Measurements from ENCODE around the gene ZNF74. TPM values are rescaled to one million over a fixed set of nuclear protein-coding genes. Genes with fewer than 3 reads are reported as not detected.
A peak's percentile ranks its signal among the peaks of the same experiment; 100 is the strongest.
"Not testable (repeated sequence)": the region's sequence is repeated elsewhere in the genome, so short reads cannot be mapped to it uniquely, and the experiment has no call there.

ZNF74 gene
- total RNA-seq = 10 to 100 TPM; 11.5 to 12.2 TPM

DNA sequence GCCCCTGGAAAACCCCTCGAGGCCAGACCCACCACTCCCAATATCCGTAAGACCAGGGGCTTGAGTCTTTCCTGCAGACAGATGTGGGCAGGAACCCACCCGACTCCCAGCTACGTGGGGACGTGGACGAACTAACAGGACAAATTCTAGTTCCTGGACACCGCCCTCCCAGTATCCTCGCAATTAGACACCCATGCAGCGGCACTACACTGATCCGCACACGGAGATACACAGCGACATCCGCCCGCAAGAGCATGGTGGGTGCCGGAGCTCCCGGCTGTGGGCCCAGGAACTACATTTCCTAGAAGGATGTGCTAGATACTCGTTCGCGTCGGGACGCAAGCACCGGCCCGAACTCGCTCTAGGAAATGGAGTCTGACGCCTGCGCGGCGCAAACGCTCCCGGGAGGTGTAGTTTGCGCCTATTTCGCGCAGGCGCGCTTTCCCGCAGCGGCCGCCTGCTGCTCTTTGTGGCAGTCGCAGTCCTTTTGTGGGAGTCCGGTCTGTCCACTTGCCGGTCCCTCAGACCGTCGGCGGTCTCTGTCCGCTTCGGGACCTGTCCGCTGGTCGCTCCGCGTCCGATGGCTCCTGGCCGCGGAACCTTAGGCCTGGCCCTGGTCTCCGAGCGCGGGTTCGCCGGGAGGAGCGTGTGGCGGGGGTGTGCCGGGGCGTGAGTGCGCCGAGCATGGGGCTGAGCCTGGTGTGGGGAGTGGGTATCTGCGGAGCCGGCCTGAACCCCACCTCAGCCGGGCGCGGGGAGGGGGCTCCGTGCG, at the start of gene ZNF74:
TSS of gene ZNF74 (plus strand) at position 447 of the 772 bp plus-strand sequence. CDS start 478 bp downstream, outside the sequence.
- peaks cover 2% of the 10 kb centered on the region for H3K9me3 Mint-ChIP-seq
- H3K27ac Mint-ChIP-seq = peak within 1 kb of the TSS; percentile 91
- peak; percentile 83 for DNase-seq
- peaks cover 2% of the 10 kb centered on the region for H3K36me3 Mint-ChIP-seq
- no peaks in the 10 kb centered on the region for H3K27me3 Mint-ChIP-seq
- H3K4me3 Mint-ChIP-seq = peak within 1 kb of the TSS; percentile 87
- peaks cover 23% of the 10 kb centered on the region for H3K4me1 Mint-ChIP-seq

DNA sequence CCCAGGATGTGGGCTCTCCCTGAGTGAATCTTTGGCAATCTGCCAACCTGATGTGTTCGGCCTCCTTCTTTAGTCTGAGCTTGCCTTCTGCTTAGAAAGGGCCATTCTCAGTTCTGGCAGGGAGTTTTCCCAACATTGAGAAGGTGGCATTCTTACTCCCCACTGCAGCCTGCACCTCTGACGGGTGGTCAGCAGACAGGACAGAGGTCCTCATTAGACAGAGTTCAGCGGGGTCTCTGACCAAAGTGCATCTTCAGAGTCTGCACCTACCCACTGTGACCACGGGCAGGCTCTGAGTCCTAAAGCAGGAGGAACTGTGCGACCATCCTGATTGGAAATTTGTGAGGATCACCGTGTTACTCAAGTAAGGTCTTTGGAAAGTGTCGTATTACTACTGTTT, 47.4 kb upstream of the ZNF74 start:
- H3K27me3 Mint-ChIP-seq, H3K4me1 Mint-ChIP-seq: not testable (repeated sequence)

DNA sequence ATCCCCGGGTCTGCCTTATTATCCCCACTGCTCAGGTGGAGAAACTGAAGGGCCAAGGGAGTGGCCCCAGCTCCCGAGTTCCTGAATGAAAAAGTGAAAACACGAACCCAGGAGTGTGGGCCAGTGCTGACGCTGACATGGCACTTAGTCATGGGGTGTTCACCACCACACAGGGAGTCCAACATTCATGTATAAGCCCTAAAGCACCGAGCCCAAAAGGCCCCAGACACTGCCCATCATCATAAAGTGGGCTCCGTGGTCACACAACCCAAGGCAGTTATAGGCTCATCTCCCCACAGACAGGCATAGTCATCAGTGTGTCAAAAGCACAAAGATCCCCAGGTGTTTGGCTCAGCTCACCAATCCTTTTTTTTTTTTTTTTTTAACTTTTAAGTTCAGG, 41.4 kb upstream of the ZNF74 start:
- not testable (repeated sequence) for H3K9me3 Mint-ChIP-seq, H3K4me3 Mint-ChIP-seq, H3K27ac Mint-ChIP-seq, H3K36me3 Mint-ChIP-seq, H3K27me3 Mint-ChIP-seq, DNase-seq, H3K4me1 Mint-ChIP-seq

More for the DNA sequence above, 47.4 kb upstream of the ZNF74 start:
- DNase-seq, H3K27ac Mint-ChIP-seq, H3K9me3 Mint-ChIP-seq, H3K4me3 Mint-ChIP-seq, H3K36me3 Mint-ChIP-seq: not testable (repeated sequence)

DNA sequence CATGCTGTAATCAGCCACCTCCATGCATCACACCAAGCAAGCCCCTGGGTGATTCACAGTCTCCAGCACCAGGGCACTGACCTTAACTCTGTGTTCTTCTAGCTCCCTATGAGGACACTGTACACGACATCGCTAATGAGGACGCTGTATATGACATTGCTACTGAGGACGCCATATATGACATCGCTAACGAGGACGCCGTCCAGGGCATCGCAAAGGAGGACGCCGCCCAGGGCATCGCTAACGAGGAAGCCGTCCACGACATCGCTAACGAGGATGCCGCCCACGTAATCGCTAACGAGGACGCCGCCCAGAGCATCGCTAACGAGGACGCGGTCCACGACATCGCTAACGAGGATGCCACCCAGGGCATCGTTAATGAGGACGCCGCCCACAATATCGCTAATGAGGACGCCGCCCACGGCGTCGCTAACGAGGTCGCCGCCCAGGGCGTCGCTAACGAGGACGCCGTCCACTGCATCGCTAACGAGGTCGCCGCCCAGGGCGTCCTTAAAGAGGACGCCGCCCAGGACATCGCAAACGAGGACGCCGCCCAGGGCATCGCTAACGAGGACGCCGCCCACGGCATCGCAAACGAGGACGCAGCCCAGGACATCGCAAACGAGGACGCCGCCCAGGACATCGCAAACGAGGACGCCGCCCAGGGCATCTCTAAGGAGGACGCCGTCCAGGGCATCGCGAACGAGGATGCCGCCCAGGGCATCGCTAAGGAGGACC, 39.5 kb upstream of the ZNF74 start:
- H3K9me3 Mint-ChIP-seq = no peaks in the 10 kb centered on the region
- H3K27me3 Mint-ChIP-seq = no peaks in the 10 kb centered on the region
- H3K4me1 Mint-ChIP-seq = no peaks in the 10 kb centered on the region
- no peaks in the 10 kb centered on the region for H3K36me3 Mint-ChIP-seq
- H3K4me3 Mint-ChIP-seq = no peak overlapping the region
- no peak overlapping the region for H3K27ac Mint-ChIP-seq
- no peak for DNase-seq

- H3K4me3 Mint-ChIP-seq = not testable (repeated sequence)
Observed at GRCh38 chr22:20355939-20356636, 37.9 kb upstream of the ZNF74 start.

GRCh38 chr22:20356906-20357305, 37.0 kb upstream of the ZNF74 start:
- not testable (repeated sequence) for H3K27ac Mint-ChIP-seq, DNase-seq, H3K36me3 Mint-ChIP-seq, H3K27me3 Mint-ChIP-seq, H3K4me3 Mint-ChIP-seq, H3K9me3 Mint-ChIP-seq, H3K4me1 Mint-ChIP-seq

More at GRCh38 chr22:20355939-20356636, 37.9 kb upstream of the ZNF74 start:
- not testable (repeated sequence) for H3K27ac Mint-ChIP-seq, H3K9me3 Mint-ChIP-seq, H3K27me3 Mint-ChIP-seq, DNase-seq, H3K36me3 Mint-ChIP-seq, H3K4me1 Mint-ChIP-seq

- not testable (repeated sequence) for H3K9me3 Mint-ChIP-seq, H3K27me3 Mint-ChIP-seq, H3K4me3 Mint-ChIP-seq, DNase-seq, H3K27ac Mint-ChIP-seq, H3K4me1 Mint-ChIP-seq, H3K36me3 Mint-ChIP-seq
Observed at GRCh38 chr22:20357967-20358366, 36.0 kb upstream of the ZNF74 start.

DNA sequence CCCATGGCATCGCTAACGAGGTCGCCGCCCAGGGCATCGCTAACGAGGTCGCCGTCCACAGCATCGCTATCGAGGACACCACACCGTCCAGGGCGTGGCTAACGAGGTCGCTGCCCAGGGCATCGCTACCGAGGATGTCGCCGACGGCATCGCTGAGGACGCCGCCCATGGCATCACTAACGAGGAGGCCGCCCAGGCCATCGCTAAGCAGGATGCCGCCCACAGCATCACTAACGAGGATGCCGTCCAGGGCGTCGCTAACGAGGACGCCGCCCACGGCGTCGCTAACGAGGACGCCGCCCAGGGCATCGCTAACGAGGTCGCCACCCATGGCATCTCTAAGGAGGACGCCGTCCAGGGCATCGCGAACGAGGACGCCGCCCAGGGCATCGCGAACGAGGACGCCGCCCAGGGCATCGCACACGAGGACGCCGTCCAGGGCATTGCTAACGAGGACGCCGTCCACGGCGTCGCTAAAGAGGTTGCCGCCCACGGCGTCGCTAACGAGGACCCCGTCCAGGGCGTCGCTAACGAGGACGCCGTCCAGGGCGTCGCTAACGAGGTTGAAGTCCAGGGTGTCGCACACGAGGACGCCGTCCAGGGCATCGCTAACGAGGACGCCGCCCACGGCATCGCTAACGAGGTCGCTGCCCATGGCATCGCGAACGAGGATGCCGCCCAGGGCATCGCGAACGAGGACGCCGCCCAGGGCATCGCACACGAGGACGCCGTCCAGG, 35.3 kb upstream of the ZNF74 start:
- H3K27ac Mint-ChIP-seq, H3K9me3 Mint-ChIP-seq, H3K4me3 Mint-ChIP-seq, H3K4me1 Mint-ChIP-seq, DNase-seq, H3K27me3 Mint-ChIP-seq, H3K36me3 Mint-ChIP-seq: not testable (repeated sequence)

DNA sequence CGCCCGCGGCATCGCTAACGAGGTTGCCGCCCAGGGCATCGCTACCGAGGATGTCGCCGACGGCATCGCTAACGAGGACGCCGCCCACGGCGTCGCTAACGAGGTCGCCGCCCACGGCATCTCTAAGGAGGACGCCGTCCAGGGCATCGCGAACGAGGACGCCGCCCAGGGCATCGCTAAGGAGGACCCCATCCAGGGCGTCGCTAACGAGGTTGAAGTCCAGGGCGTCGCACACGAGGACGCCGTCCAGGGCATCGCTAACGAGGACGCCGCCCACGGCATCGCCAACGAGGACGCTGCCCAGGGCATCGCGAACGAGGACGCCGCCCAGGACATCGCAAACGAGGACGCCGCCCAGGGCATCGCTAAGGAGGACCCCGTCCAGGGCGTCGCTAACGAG, 33.7 kb upstream of the ZNF74 start:
- not testable (repeated sequence) for H3K4me3 Mint-ChIP-seq, H3K9me3 Mint-ChIP-seq, H3K4me1 Mint-ChIP-seq, H3K27me3 Mint-ChIP-seq, DNase-seq, H3K27ac Mint-ChIP-seq, H3K36me3 Mint-ChIP-seq

GRCh38 chr22:20360866-20361751, 32.8 kb upstream of the ZNF74 start:
- H3K9me3 Mint-ChIP-seq, DNase-seq, H3K4me1 Mint-ChIP-seq, H3K4me3 Mint-ChIP-seq, H3K27ac Mint-ChIP-seq, H3K36me3 Mint-ChIP-seq, H3K27me3 Mint-ChIP-seq: not testable (repeated sequence)

DNA sequence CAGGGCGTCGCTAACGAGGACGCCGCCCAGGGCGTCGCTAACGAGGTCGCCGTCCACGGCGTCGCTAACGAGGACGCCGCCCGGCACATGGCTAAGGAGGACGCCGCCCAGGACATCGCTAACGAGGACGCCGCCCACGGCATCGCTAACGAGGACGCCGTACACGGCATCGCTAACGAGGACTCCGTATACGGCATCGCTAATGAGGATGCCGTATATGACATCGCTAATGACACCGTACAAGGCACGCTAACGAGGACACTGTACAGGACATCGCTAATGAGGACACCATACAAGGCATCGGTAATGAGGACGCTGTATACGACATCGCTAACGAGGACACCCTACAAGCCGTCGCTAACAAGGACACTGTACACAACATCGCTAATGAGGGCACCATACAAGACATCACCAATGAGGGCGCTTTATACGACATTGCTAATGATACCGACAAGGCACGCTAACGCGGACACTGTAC, 32.2 kb upstream of the ZNF74 start:
- H3K27ac Mint-ChIP-seq, H3K27me3 Mint-ChIP-seq, H3K4me3 Mint-ChIP-seq, H3K4me1 Mint-ChIP-seq, H3K9me3 Mint-ChIP-seq, H3K36me3 Mint-ChIP-seq, DNase-seq: not testable (repeated sequence)

- not testable (repeated sequence) for H3K4me3 Mint-ChIP-seq, H3K27me3 Mint-ChIP-seq, H3K36me3 Mint-ChIP-seq, H3K27ac Mint-ChIP-seq, H3K4me1 Mint-ChIP-seq, DNase-seq, H3K9me3 Mint-ChIP-seq
Observed at GRCh38 chr22:20362403-20362802, 31.5 kb upstream of the ZNF74 start.

- H3K9me3 Mint-ChIP-seq, H3K27me3 Mint-ChIP-seq, H3K27ac Mint-ChIP-seq, H3K4me1 Mint-ChIP-seq, H3K4me3 Mint-ChIP-seq, H3K36me3 Mint-ChIP-seq, DNase-seq: not testable (repeated sequence)
Observed at GRCh38 chr22:20364335-20365260, 29.4 kb upstream of the ZNF74 start.
